ENCODE measurements around the gene AP2B1.

DNA sequence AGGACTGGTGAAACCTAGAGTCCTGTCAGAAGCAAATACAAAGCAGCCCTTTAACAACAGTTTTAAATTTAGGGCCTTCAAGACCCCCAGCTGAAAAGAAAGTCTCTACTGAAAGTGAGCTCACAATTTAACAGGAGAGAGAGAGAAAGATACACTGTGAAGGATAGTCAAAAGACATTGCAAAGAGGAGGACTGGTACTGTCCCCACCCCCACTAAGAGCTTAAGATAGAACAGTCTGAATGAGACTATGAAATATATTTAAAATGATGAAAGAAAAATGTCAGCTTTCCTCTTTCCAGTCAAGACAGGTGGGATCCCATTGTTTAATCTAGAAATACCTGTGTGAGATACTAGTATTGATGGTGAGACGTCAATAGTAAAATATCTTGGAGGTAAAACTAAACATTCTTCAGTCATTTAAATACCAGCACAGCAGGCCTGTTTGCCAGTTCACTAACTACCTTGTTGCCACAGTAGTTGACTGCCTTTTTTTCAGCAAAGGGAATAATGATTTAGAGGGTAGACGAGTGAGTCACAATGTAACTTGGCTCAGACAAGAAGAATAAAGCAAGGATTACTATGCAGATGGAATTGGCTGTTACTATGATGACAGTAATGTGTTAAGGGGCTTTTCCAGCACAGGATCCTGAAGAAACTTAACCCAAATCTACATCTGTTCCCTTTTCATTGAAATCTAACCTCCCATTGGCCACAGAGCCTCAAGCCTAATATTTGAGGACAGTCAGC is 97.1 kb downstream of the AP2B1 start:
- TF ChIP-seq, protein P1, sequence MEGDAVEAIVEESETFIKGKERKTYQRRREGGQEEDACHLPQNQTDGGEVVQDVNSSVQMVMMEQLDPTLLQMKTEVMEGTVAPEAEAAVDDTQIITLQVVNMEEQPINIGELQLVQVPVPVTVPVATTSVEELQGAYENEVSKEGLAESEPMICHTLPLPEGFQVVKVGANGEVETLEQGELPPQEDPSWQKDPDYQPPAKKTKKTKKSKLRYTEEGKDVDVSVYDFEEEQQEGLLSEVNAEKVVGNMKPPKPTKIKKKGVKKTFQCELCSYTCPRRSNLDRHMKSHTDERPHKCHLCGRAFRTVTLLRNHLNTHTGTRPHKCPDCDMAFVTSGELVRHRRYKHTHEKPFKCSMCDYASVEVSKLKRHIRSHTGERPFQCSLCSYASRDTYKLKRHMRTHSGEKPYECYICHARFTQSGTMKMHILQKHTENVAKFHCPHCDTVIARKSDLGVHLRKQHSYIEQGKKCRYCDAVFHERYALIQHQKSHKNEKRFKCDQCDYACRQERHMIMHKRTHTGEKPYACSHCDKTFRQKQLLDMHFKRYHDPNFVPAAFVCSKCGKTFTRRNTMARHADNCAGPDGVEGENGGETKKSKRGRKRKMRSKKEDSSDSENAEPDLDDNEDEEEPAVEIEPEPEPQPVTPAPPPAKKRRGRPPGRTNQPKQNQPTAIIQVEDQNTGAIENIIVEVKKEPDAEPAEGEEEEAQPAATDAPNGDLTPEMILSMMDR (IDR thresholded peaks at IDR 0.05): no peak
- no peak for TF ChIP-seq POLR2AphosphoS5 (IDR thresholded peaks at IDR 0.05)

Measured in transverse colon (tissue), 4 donors.